GM12878 (cell line): ENCODE data around the gene BCL2. TPM values are rescaled to one million over a fixed set of nuclear protein-coding genes. Genes with fewer than 3 reads are reported as not detected.

Experiments used
- ATAC-seq: fragments of 200-7000 bp; cut with Tn5 transposase; 3 replicates; pipeline ENCODE4 v1.9.1; 2020; ENCODE audit warnings: mild to moderate bottlenecking, moderate library complexity
- BruUV-seq: library from RNA; stranded (reverse); fragments of 400-500 nt; replicated peaks from 2 replicates; lab custom pipeline; 2021; lab: Mats Ljungman, UMichigan
- CTCF ChIA-PET: fragments of 300-600 bp; sonication (Branson Sonifier 250); formaldehyde crosslinking; extraction: SDS; loops from one replicate; lab custom pipeline; 2021; ENCODE audit warnings: inconsistent platforms; lab: Yijun Ruan, JAX
- POLR2A ChIA-PET: fragments of 350-600 bp; formaldehyde crosslinking; extraction: SDS; loops from one replicate; lab custom pipeline; 2021; ENCODE audit warnings: inconsistent platforms; lab: Charles Lee
- RAD21 ChIA-PET: fragments of 300-600 bp; sonication (Branson Sonifier 250); formaldehyde crosslinking; loops from one replicate; lab custom pipeline; 2023; ENCODE audit warnings: antibody characterized with exemption; ENCODE audit not compliant: unreplicated experiment; lab: Charles Lee
- SMC1A ChIA-PET: fragments of 300-600 bp; sonication (Branson Sonifier 250); formaldehyde crosslinking; loops from one replicate; lab custom pipeline; 2023; ENCODE audit not compliant: unreplicated experiment, uncharacterized antibody; lab: Charles Lee
- DNase-seq: peaks from one replicate; pipeline ENCODE4 v3.0.0-alpha.2; 2011; ENCODE audit warnings: low read depth, low spot score
- FAIRE-seq: peaks from 3 replicates; lab custom pipeline; 2011; peaks lifted over from hg19 to GRCh38; lab: Jason Lieb, UNC
- H2AFZ ChIP-seq: 2 replicates; pipeline ENCODE4 v1.6.0; 2011; ENCODE audit warnings: low read depth, low read length, control low read depth; ENCODE audit not compliant: control insufficient read depth
- H3K27ac ChIP-seq: 2 replicates; pipeline ENCODE4 v1.5.1; 2011; ENCODE audit warnings: control low read depth; ENCODE audit not compliant: control insufficient read depth, insufficient read depth
- H3K27me3 ChIP-seq, 2 experiments: replicated peaks in 1 of 2; 2 replicates each; pipeline versions ENCODE4 v1.6.0 to v1.6.1; 2011; ENCODE audit warnings: low read length in 1 of 2; ENCODE audit not compliant: control insufficient read depth in 2 of 2, insufficient read depth in 2 of 2
- H3K36me3 ChIP-seq, 2 experiments: 2 replicates each; pipeline ENCODE4 v1.5.1; 2011; ENCODE audit warnings: low read length in 1 of 2; ENCODE audit not compliant: control insufficient read depth in 2 of 2, insufficient read depth in 2 of 2
- H3K4me1 ChIP-seq: 2 replicates; pipeline ENCODE4 v1.6.1; 2011; ENCODE audit warnings: mild to moderate bottlenecking, low read length, moderate library complexity, mixed read lengths; ENCODE audit not compliant: control insufficient read depth, insufficient read depth
- H3K4me2 ChIP-seq: 2 replicates; pipeline ENCODE4 v1.6.0; 2011; ENCODE audit warnings: control low read depth; ENCODE audit not compliant: control insufficient read depth, insufficient read depth
- H3K4me3 ChIP-seq: fragments of 200-600 bp; sonication (generic); 2 replicates; pipeline ENCODE4 v1.5.1; 2016
- H3K79me2 ChIP-seq: 2 replicates; pipeline ENCODE4 v1.6.0; 2011; ENCODE audit warnings: low read length; ENCODE audit not compliant: control insufficient read depth, insufficient read depth
- H3K9ac ChIP-seq: 2 replicates; pipeline ENCODE4 v1.8.0; 2011; ENCODE audit warnings: low read length, control low read depth, mixed read lengths; ENCODE audit not compliant: control insufficient read depth, insufficient read depth
- H3K9me3 ChIP-seq: replicated peaks from 3 replicates; pipeline ENCODE4 v1.5.1; 2011; ENCODE audit warnings: mild to moderate bottlenecking, low read length; ENCODE audit not compliant: control insufficient read depth, insufficient read depth
- H4K20me1 ChIP-seq: 2 replicates; pipeline ENCODE4 v1.6.0; 2011; ENCODE audit not compliant: control insufficient read depth, insufficient read depth
- FOXK2 ChIP-seq: fragments of 450-650 bp; IDR thresholded peaks from 2 replicates; pipeline ENCODE4 v1.6.1; 2017; ENCODE audit warnings: mild to moderate bottlenecking, moderate library complexity
- HDAC2 ChIP-seq: fragments of 200-600 bp; sonication (generic); IDR thresholded peaks from 2 replicates; pipeline ENCODE4 v1.6.1; 2017
- MTA3 ChIP-seq: IDR thresholded peaks from 2 replicates; pipeline ENCODE4 v1.6.1; 2012; ENCODE audit warnings: low read length, inconsistent platforms, borderline replicate concordance
- PAX8 ChIP-seq: fragments of 450-650 bp; IDR thresholded peaks from 2 replicates; pipeline ENCODE4 v1.6.1; 2017; ENCODE audit warnings: mild to moderate bottlenecking, moderate library complexity
- POU2F2 ChIP-seq: IDR thresholded peaks from 3 replicates; pipeline ENCODE4 v1.6.1; 2011; ENCODE audit warnings: low read depth, mild to moderate bottlenecking, low read length, borderline replicate concordance
- RCOR1 ChIP-seq: conservative IDR thresholded peaks from 2 replicates; pipeline ENCODE4 v1.6.1; 2012; ENCODE audit warnings: low read depth, low read length, improper control_type of control experiment
- WGBS: methylation state at CpG from one replicate; pipeline ENCODE4 v1.1.6; 2016; ENCODE audit warnings: low lambda C conversion rate; ENCODE audit not compliant: insufficient replicate concordance, insufficient coverage; ENCODE audit errors: missing lambda C conversion rate; 5-methylcytosine and 5-hydroxymethylcytosine counted together
- in situ Hi-C: fragments of 300-500 bp; cut with MboI; formaldehyde crosslinking; loops from 9 replicates; pipeline ENCODE4 v1.14.3; 2018; ENCODE audit warnings: mixed read lengths
- intact Hi-C: fragments of 100-400 bp; cut with micrococcal nuclease; formaldehyde crosslinking; loops from one replicate; pipeline ENCODE4 v1.14.2; 2022; ENCODE audit not compliant: unreplicated experiment
- polyA plus RNA-seq, 11 experiments: library from polyadenylated mRNA; depleted of rRNA in 4 of 11; unstranded in 6 of 11; stranded (reverse) in 5 of 11; fragments of >200 nt; fragmentation: Nextera tagmentation in 4 of 11; fragmentation: Illumina TruSeq in 1 of 11; extraction: Ambion mirVana in 4 of 11; extraction: Trizol in 1 of 11; gene quantifications; 1 replicate in 1 of 11; 2 replicates in 10 of 11; pipeline versions ENCODE4 v1.2.1 to v1.2.3, GENCODE V29; 2011 to 2016; ENCODE audit warnings: inconsistent platforms in 2 of 11, missing spikeins in 2 of 11, low read depth in 1 of 11
- total RNA-seq, 4 experiments: library from RNA; depleted of rRNA in 3 of 4; stranded (reverse); fragments of >200 nt in 3 of 4; fragmentation: Illumina TruSeq in 1 of 4; extraction: Trizol in 1 of 4; gene quantifications; 2 replicates each; pipeline versions ENCODE4 v1.2.1 to v1.2.3, GENCODE V29; 2013 to 2021

BCL2 gene
- total and polyA plus RNA-seq, 10 of the 15 experiments (the other 5 are each of a cell fraction or from before 2014, with no cell fraction given) = 4.1 to 47.8 (median 19.3) TPM

DNA sequence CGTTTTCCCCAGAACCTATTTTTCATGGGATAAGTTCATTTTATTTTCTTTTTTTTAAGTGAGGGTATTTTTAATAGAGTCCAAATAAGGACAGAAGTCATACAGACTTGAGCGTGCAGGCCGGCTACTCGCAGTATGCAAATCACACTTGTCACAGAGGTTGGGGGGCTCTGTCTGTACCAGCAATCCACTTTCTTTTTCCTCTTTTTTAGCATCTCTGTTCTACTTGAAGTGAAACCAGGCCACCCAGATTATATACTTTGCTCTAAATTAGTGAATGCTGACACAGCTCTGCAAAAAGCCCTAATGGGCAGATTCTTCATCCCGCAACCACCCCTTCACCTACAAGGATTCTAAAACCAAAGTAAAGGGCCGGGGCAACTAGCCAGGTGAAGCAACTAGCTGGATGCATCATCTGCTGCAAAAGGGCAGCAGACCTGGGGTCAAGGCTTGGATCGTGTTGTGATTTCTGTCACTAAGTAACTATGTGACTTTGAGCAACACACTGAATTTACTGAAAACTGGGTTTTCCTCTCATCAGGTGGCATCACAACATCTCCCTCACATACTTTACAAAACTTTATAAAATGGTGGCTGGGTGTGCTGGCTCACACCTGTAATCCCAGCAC, 29.1 kb upstream of the BCL2 start:
- CTCF ChIA-PET = interaction anchor here (0.8 kb wide), 1 partner anchor 331 kb away, joined by 3 read pairs; no protein-coding TSS in a partner anchor
- POLR2A ChIA-PET = interaction anchor here (1.9 kb wide), 1 partner anchor 16 kb away, joined by 6 read pairs; no protein-coding TSS in a partner anchor
- 19% methylated on average over 7 of the region's 7 CpGs for WGBS
- H3K4me1 ChIP-seq = no peaks in the 10 kb centered on the region
- no peak for TF ChIP-seq HDAC2
- no peak for TF ChIP-seq RCOR1
- peak; percentile 44; the same call in 1 of the 3 replicates for TF ChIP-seq POU2F2
- no peak for TF ChIP-seq MTA3
- TF ChIP-seq FOXK2 = no peak
- TF ChIP-seq PAX8 = no peak
- no peaks in the 10 kb centered on the region for H3K27me3 ChIP-seq
- H3K4me3 ChIP-seq = no peak overlapping the region
- no peak overlapping the region for H3K27ac ChIP-seq
- H3K9me3 ChIP-seq = no peaks in the 10 kb centered on the region
- H3K9ac ChIP-seq = no peak overlapping the region
- H3K4me2 ChIP-seq = no peak overlapping the region
- H2AFZ ChIP-seq = no peak overlapping the region; the same call in 1 of the 2 replicates
- ATAC-seq (no peak), FAIRE-seq (no peak), DNase-seq (no peak)
- no peaks in the 10 kb centered on the region for H3K79me2 ChIP-seq
- intact Hi-C loops (no loop called here), in situ Hi-C loops (loop anchor here (25.0 kb wide), 1 partner anchor 636 kb away; the partner anchor contains the start of gene PHLPP1)
- H4K20me1 ChIP-seq = no peaks in the 10 kb centered on the region
- SMC1A ChIA-PET = no interaction called here
- RAD21 ChIA-PET = no interaction called here
- peaks cover 4 to 16% of the 10 kb centered on the region in 2 experiments; a peak in 3 of 4 replicates for H3K36me3 ChIP-seq
- no TSS peak for BruUV-seq
